ENCODE measurements around the gene RNF44. TPM values are rescaled to one million over a fixed set of nuclear protein-coding genes. Genes with fewer than 3 reads are reported as not detected.

RNF44 gene
- total RNA-seq, 1 experiment from 2014 or later = 113 TPM

DNA sequence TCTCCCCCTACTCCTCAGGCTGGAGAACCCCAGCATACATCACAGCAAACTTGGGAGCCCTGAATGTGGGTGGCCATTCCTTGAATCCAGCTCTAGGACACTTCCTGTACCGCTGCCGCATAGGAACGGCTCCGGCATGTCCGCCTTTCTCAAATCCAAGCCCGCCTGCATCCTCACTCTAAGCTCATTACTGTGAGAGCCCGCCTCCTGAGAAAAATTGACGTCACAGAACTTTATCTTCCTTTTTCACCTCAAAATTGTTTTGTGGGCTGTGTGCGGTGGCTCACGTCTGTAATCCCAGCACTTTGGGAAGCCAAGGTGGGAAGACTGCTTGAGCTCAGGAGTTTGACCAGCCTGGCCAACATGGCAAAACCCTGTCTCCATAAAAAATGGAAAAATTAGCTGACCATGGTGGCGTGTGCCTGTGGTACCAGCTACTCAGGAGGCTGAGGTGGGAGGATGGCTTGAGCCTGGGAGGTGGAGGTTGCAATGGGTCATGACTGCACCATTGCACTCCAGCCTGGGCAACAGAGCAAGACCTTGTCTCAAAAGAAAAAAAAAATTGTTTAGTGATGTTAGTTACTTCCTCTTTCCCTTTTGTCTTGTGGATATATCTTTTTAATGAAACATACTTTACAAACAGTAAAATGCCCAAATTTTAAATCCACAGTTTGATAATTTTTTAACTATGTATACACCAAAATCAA is 22.8 kb downstream of the RNF44 start:
- Histone ChIP-seq H3K27ac (ENCODE audit: low read length) (no peak overlapping the region), H3K27me3 (ENCODE audit: control insufficient read depth, insufficient read depth, low read length) (no peaks in the 10 kb centered on the region), H3K36me3 (ENCODE audit: control insufficient read depth, insufficient read depth, low read length) (peaks cover 3% of the 10 kb centered on the region; the same call in 1 of the 2 replicates), H3K9me3 (ENCODE audit: control insufficient read depth, insufficient read depth, low read depth, low read length) (no peaks in the 10 kb centered on the region), H3K4me1 (ENCODE audit: control insufficient read depth, insufficient read depth, low read length) (no peaks in the 10 kb centered on the region), H3K4me3 (ENCODE audit: low read depth in 2 of 2, low read length in 2 of 2) (no peak overlapping the region)
- no peak for TF ChIP-seq POLR2AphosphoS5 (IDR thresholded peaks at IDR 0.05; ENCODE audit: low read depth, low read length)
- no peak for TF ChIP-seq TCF7L2 (IDR thresholded peaks at IDR 0.05; ENCODE audit: low read depth, low read length)
- TF ChIP-seq, protein P1, sequence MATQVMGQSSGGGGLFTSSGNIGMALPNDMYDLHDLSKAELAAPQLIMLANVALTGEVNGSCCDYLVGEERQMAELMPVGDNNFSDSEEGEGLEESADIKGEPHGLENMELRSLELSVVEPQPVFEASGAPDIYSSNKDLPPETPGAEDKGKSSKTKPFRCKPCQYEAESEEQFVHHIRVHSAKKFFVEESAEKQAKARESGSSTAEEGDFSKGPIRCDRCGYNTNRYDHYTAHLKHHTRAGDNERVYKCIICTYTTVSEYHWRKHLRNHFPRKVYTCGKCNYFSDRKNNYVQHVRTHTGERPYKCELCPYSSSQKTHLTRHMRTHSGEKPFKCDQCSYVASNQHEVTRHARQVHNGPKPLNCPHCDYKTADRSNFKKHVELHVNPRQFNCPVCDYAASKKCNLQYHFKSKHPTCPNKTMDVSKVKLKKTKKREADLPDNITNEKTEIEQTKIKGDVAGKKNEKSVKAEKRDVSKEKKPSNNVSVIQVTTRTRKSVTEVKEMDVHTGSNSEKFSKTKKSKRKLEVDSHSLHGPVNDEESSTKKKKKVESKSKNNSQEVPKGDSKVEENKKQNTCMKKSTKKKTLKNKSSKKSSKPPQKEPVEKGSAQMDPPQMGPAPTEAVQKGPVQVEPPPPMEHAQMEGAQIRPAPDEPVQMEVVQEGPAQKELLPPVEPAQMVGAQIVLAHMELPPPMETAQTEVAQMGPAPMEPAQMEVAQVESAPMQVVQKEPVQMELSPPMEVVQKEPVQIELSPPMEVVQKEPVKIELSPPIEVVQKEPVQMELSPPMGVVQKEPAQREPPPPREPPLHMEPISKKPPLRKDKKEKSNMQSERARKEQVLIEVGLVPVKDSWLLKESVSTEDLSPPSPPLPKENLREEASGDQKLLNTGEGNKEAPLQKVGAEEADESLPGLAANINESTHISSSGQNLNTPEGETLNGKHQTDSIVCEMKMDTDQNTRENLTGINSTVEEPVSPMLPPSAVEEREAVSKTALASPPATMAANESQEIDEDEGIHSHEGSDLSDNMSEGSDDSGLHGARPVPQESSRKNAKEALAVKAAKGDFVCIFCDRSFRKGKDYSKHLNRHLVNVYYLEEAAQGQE (IDR thresholded peaks at IDR 0.05; ENCODE audit: insufficient read depth in 1 of 2, low read depth in 2 of 2, low read length in 1 of 2) = no peak
- no peak for TF ChIP-seq SIN3A (IDR thresholded peaks at IDR 0.05; ENCODE audit: borderline replicate concordance, insufficient read depth, low read depth, low read length)
- TF ChIP-seq, protein P2, sequence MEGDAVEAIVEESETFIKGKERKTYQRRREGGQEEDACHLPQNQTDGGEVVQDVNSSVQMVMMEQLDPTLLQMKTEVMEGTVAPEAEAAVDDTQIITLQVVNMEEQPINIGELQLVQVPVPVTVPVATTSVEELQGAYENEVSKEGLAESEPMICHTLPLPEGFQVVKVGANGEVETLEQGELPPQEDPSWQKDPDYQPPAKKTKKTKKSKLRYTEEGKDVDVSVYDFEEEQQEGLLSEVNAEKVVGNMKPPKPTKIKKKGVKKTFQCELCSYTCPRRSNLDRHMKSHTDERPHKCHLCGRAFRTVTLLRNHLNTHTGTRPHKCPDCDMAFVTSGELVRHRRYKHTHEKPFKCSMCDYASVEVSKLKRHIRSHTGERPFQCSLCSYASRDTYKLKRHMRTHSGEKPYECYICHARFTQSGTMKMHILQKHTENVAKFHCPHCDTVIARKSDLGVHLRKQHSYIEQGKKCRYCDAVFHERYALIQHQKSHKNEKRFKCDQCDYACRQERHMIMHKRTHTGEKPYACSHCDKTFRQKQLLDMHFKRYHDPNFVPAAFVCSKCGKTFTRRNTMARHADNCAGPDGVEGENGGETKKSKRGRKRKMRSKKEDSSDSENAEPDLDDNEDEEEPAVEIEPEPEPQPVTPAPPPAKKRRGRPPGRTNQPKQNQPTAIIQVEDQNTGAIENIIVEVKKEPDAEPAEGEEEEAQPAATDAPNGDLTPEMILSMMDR (IDR thresholded peaks at IDR 0.05) = no peak
- in situ Hi-C loops (cut with HindIII; ENCODE audit: low pct_unique_long_range_greater_than_20kb, low sequenced_read_pairs) = no loop called here
- DNase-seq (ENCODE audit: low read depth, low spot score) = no peak
- ChIA-PET POLR2A (no interaction called here), CTCF (no interaction called here)
- intact Hi-C loops (cut with micrococcal nuclease; ENCODE audit: unreplicated experiment) = no loop called here
- no TSS peak for BruUV-seq (replicated peaks)
- no peak for ATAC-seq

DNA sequence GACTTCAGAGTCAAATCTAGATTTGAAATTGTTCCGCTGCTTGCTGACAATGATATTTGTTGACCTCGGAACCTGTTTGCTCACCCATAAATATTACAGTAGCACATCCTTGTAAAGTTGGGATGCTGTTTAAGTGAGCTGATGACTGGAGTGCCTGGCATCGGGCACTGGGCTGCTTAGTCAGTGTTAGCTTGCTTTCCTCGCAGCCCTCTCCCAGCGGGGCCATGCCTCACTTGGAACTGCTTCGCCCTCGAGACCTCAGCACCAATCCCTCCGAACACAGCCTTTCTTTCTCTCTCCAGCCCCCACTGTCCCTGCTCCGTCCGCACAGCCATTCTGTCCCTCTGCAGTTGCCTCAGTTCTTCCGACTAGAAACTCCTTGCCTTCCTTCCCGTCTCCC is 23.4 kb downstream of the RNF44 start:
- POLR2A ChIA-PET = interaction anchor here (0.5 kb wide), 1 partner anchor 114 kb away, joined by 3 read pairs; no protein-coding TSS in a partner anchor

More for the DNA sequence above, 23.4 kb downstream of the RNF44 start:
- intact Hi-C loops (cut with micrococcal nuclease; ENCODE audit: unreplicated experiment) = no loop called here
- in situ Hi-C loops (cut with HindIII; ENCODE audit: low pct_unique_long_range_greater_than_20kb, low sequenced_read_pairs) = no loop called here
- CTCF ChIA-PET = no interaction called here
- H3K27me3 ChIP-seq (ENCODE audit: control insufficient read depth, insufficient read depth, low read length) = no peaks in the 10 kb centered on the region
- DNase-seq (ENCODE audit: low read depth, low spot score) (no peak), ATAC-seq (peak; percentile 27; the same call in 1 of the 2 replicates)
- H3K27ac ChIP-seq (ENCODE audit: low read length) = no peak overlapping the region
- no peak overlapping the region for H3K4me3 ChIP-seq (ENCODE audit: low read depth in 2 of 2, low read length in 2 of 2)
- BruUV-seq (replicated peaks) = no TSS peak
- H3K36me3 ChIP-seq (ENCODE audit: control insufficient read depth, insufficient read depth, low read length) = peaks cover 5% of the 10 kb centered on the region; the same call in 1 of the 2 replicates
- no peaks in the 10 kb centered on the region for H3K9me3 ChIP-seq (ENCODE audit: control insufficient read depth, insufficient read depth, low read depth, low read length)
- H3K4me1 ChIP-seq (ENCODE audit: control insufficient read depth, insufficient read depth, low read length) = no peaks in the 10 kb centered on the region
- TF ChIP-seq POLR2AphosphoS5 (IDR thresholded peaks at IDR 0.05; ENCODE audit: low read depth, low read length) = no peak
- TF ChIP-seq TCF7L2 (IDR thresholded peaks at IDR 0.05; ENCODE audit: low read depth, low read length) = no peak
- TF ChIP-seq, protein P1 (IDR thresholded peaks at IDR 0.05; ENCODE audit: insufficient read depth in 1 of 2, low read depth in 2 of 2, low read length in 1 of 2) = no peak
- TF ChIP-seq, protein P2 (IDR thresholded peaks at IDR 0.05) = no peak
